NCI-H345 treated with DMSO at 0.1 percent for 48 hours (cell line): ENCODE data around the gene TFEB.

ENCODE experiments used
- DNase-seq: peaks from one replicate; lab custom pipeline; 2025; ENCODE audit not compliant: unreplicated experiment; lab: John Stamatoyannopoulos, UW

Gene TFEB

DNA sequence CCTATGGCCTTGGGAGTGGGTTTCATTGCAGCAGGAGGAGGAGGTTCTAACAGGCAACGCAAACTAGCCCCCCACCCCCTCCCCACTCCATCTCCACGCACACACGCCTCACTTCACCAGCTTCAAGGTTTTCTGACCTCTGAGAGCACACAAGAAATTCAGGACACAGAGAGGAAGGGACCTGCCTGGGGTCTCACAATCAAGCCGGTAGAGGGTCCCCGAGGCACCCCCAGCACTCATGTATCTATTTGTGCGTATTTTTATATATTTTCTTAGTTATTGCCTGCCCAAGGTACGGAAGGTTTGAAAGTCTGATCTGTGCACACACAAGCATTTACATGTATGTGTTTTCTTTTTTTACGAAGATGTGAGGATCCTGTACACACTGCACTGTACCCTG, 80.2 kb downstream of the TFEB start:
- no peak for DNase-seq

- no peak for DNase-seq
Observed at GRCh38 chr6:41654698-41655151, 80.7 kb downstream of the TFEB start.

- DNase-seq: no peak
Observed at GRCh38 chr6:41654151-41654697, 81.2 kb downstream of the TFEB start.

- no peak for DNase-seq
Observed at GRCh38 chr6:41653691-41654090, 81.7 kb downstream of the TFEB start.

DNA sequence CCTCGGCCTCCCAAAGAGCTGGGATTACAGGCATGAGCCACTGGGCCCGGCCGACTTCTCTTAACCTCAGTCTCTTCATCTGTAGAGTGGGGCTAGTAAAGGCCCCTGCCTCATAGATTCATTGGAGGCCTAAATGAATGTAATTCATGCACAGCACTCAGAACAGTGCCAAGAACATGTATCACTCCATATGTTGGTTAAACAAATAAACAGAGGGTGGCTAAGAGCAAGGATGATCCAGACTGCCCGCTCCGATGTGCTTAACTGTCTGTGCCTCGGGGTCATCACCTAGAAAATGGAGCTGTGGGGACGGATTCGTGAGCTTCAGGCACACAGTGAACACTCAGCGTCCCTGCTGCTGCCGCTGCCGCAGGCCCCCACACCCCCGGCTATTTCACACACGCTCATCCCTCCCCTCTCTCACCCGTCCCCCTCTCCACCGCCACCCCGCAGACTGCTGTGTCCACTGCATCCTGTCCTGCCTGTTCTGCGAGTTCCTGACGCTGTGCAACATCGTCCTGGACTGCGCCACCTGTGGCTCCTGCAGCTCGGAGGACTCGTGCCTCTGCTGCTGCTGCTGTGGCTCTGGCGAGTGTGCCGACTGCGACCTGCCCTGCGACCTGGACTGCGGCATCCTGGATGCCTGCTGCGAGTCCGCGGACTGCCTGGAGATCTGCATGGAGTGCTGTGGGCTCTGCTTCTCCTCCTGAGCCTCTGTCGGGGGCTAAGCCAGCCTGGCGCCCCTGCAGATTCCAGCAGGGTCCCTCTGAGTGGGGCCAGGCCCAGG, 82.3 kb downstream of the TFEB start:
- DNase-seq: no peak

- DNase-seq: no peak
Observed at GRCh38 chr6:41651962-41652657, 83.3 kb downstream of the TFEB start.

DNA sequence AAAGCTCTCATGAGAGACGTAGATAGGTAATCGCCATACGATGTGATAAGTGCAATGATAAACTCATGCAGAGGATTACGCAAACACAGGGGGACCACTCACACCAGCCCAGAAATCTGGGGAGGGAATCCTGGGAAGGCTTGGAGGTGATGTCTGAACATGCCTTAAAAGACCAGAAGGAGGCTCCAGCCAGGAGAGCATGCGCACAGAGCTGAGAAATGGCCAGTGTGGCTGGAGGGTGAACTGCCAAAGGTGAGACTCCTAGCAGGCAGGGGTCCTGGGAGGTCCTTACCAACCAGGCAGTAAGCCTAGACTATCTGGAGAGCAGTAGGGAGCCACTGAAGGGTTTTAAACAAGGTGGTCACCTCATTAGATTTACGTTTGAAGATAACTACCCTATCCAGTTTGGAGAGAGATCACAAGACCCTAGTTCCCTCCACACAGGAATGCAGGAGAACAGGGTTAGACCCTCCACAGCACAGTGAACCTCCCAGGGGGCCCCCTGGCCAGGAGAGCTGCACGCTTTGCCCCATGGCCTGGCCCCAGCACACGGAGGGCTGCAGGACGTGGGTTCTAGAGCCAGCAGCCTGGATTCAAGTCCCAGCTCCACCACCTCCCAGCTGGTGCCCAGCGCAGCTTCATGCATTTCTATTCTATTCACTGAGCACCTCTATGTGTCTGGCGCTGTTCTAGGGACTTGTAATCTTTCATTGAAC, 84.0 kb downstream of the TFEB start:
- no peak for DNase-seq

DNA sequence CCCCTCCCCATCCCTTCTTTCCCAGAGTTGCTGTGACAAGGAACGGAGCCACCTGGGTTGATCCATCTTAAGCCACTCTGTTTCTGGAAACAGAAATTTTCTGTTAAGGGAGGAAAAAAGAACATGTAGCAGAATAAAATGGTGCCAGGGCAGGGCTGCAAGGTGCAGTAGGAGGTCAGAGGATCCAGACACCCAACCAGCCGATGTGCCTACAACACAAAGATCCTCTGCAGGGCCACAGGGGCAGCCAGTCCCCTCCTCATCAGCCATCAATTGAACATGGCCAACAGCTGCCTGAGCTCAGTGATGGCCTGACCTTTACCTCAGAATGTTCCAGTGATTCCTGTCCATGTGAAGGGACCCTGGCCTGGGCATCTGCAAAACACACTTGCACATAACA, 85.3 kb downstream of the TFEB start:
- no peak for DNase-seq

GRCh38 chr6:41649596-41649995, 85.8 kb downstream of the TFEB start:
- no peak for DNase-seq

GRCh38 chr6:41648921-41649320, 86.5 kb downstream of the TFEB start:
- DNase-seq: no peak

DNA sequence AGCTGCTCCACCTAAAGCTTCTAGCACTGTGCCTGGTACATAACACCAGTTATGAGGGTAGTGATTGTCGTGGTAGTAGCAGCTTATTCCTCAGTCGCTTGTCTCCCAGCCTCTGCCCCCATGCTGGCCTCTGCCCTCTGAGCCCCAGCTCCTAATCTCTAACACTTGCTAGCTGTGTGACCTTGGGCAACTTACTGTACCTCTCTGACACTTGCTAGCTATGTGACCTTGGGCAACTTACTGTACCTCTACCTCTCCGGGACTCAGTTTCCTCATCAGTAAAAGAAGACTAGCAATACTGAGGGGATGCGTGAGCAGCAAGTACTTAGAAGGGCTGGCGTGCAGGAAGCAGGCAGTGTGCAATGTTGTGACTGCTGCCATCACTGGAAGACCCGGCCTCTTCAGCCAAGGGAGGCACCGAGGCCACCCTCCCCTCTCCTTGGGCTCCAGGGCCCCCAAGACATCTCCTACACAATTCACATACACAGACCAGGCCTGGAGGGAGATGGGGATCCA, 87.3 kb downstream of the TFEB start:
- DNase-seq: no peak

- DNase-seq: no peak
Observed at GRCh38 chr6:41647061-41647511, 88.3 kb downstream of the TFEB start.

- DNase-seq: no peak
Observed at GRCh38 chr6:41646026-41646795, 89.2 kb downstream of the TFEB start.

DNA sequence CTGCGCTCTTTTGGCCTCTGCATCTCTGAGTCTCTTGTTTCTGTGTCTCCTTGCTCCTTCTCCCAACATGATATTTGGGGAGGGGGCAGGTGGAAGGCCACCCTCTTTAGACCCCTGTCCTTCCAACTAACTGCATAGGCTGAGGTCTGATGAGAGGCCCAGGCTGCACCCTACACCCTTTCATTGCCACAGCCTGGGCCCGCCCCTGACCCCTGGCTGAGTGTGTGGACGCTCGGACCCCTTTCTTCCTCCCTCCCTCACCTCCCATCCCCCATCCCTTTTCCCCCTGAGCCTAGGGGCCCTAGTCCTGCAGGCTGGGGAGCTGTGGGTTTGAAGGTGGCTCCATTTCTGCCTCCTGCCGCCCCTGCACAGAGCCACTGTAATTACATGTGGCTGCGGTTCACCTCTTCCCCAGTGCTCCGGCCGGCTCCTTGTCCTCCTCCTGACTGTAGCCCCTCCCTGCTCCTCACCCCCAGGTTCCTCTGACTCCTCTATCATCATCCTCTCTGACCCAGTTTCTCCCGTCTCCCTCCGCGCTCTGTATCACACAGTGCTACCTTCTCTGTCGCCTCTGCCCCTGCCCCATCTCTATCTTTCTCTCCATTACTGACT, 90.3 kb downstream of the TFEB start:
- DNase-seq: no peak

GRCh38 chr6:41644297-41644879, 91.0 kb downstream of the TFEB start:
- DNase-seq: no peak

GRCh38 chr6:41643899-41644269, 91.5 kb downstream of the TFEB start:
- DNase-seq: no peak

DNA sequence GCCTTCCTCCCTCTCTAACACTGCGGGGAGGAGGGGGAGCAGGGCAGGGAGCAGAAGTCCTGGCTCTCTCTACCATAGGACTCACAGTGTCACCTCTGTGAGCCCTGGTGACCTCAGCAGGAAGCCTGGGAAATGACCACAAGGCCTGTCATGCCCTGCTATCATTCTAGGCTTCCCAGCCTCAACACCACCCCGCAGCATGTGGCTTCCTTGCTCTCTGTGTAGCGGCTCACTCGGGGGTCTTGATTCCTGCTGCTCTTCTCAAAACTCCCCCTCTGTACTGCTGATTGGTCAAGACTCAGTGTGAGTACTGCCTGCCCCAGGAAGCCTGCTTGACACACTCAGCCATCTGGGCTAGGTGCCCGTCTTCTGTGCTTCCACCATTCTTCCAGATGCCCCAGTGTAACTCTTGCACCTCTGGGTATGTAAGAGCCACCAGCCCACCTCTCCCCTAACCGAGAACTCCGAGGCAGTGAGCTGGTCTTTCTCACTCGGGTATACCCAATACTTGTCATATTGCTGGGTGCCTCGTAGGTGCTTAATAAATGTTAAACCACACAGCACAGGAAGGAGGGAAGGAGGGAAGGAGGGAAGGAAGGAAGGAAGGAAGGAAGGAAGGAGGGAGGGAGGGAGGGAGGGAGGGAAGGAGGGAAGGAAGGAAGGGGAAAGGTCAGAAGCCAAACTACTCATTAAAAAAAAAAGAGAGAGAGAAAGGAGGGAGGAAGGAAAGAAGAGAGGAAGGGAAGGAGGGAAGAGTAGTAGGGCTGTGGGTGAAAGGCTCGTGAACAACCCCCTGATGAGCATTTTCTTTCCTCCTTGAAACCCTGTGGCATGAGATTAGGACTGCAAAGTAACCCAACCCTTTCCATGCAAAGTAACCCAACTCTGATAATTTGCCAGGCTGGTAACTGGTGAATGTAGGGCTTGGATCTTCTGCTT, 92.2 kb downstream of the TFEB start:
- no peak for DNase-seq

DNA sequence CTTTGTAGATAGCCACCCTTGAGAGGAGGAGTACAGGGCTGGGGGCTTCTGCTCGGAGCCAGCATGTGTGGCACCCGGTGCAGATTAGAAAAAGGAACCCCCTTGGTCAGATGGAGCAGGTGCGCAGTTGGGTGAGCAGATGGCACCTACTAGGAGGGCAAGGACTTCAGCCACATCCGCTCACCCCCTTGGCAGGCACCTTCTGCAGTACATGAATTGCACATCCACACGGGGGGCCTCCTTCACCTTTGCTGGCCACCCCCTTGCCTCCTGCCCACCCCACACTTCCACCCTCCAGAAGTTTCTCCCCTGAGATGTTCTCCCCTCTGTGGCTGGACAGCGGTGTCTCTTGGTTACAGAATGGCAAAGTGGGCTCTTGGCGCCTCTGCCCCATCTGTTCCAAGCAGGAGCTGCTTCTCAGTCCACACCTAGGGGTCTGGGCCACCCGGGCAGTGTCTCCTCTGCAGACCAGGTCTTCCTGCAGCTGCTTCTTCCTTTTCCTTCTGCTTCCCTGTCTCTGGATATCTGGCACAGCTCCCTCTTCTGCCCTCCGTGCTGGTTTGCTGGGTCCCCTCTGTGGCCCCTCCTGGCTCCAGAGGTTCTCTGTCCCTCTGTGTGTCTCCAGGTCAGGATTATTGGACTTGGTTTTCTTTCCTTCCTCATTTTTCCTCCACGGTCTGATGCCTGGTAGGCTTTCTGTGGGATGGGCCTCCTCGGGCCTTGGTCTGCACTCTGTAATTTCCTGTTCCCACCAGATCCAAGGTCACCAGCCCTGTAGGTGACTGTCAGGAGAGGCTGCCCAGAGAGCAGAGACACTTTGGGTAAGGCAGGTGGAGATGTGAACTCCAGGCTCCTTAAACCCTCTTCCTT, 93.1 kb downstream of the TFEB start:
- DNase-seq: no peak
